SJCRH30 (cell line): ENCODE measurements around the gene DGKE. TPM values are rescaled to one million over a fixed set of nuclear protein-coding genes. Genes with fewer than 3 reads are reported as not detected.
A peak's percentile ranks its signal among the peaks of the same experiment; 100 is the strongest.

Experiments
- DNase-seq, 2 experiments: peaks; one replicate each; pipeline ENCODE4 v3.0.0-alpha.2; 2015 to 2020
- H3K27ac ChIP-seq: fragments of 250-450 bp; sonication (Bioruptor Pico); 2 replicates; pipeline ENCODE4 v1.5.1; 2020; ENCODE audit warnings: mild to moderate bottlenecking, moderate library complexity
- H3K27me3 ChIP-seq: fragments of 250-450 bp; sonication (Bioruptor Pico); 2 replicates; pipeline ENCODE4 v1.5.1; 2020; ENCODE audit warnings: mild to moderate bottlenecking, moderate library complexity
- H3K36me3 ChIP-seq: fragments of 250-450 bp; sonication (Bioruptor Pico); 2 replicates; pipeline ENCODE4 v1.5.1; 2020; ENCODE audit warnings: mild to moderate bottlenecking, moderate library complexity
- H3K4me1 ChIP-seq: fragments of 250-450 bp; sonication (Bioruptor Pico); 2 replicates; pipeline ENCODE4 v1.5.1; 2020; ENCODE audit warnings: mild to moderate bottlenecking, moderate library complexity
- H3K4me3 ChIP-seq: fragments of 250-450 bp; sonication (Bioruptor Pico); 2 replicates; pipeline ENCODE4 v1.5.1; 2020; ENCODE audit warnings: mild to moderate bottlenecking, moderate library complexity
- H3K9me3 ChIP-seq: fragments of 250-450 bp; sonication (Bioruptor Pico); replicated peaks from 2 replicates; pipeline ENCODE4 v1.5.1; 2020; ENCODE audit warnings: mild to moderate bottlenecking, moderate library complexity
- total RNA-seq: library from RNA; depleted of rRNA; stranded (reverse); fragments of >200 nt; shearing (Covaris generic); gene quantifications from 2 replicates; pipeline ENCODE4 v1.2.3, GENCODE V29; 2014; rRNA removed

Gene DGKE
- total RNA-seq, 1 experiment from 2014 or later: 12.2 TPM

DNA sequence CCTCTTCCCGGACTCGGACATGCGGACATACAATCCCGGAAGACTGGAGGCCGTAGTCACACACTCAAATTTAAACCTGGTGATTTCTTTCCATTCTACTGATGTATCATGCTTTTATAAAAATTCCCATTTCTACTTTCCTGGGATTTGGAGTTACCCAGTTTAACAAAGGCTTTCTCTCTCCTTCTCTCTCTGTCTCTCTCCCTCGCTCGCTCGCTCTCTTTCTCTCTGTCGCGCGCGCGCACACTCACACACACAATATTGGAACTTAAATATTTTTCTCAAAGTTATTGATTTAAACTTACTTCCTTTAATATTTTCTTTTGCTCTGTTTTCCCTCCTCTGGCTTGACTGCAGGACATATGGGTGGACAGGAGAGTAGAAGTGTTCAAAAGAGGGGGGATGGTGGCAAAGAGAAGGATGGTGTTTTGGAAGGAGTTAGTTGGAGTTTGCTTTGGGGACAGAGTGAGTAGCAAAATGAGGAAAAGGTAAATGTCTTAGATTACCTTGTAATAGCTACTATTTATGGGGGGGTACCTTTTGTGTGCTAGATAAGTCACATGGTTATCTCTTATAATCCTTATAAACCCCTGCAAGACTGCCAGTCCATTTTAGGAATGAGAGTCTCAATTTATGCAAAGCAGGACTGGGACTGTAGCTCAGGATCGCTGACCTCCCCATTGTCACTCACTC lies 80.8 kb downstream of the DGKE start:
- Histone ChIP-seq H3K4me3 (peak overlapping the region; percentile 62), H3K9me3 (peaks cover 6% of the 10 kb centered on the region; the same call in 1 of the 2 replicates), H3K27ac (peak overlapping the region; percentile 91), H3K27me3 (no peaks in the 10 kb centered on the region), H3K4me1 (peaks cover 18% of the 10 kb centered on the region), H3K36me3 (no peaks in the 10 kb centered on the region)
- no peak for DNase-seq

DNA sequence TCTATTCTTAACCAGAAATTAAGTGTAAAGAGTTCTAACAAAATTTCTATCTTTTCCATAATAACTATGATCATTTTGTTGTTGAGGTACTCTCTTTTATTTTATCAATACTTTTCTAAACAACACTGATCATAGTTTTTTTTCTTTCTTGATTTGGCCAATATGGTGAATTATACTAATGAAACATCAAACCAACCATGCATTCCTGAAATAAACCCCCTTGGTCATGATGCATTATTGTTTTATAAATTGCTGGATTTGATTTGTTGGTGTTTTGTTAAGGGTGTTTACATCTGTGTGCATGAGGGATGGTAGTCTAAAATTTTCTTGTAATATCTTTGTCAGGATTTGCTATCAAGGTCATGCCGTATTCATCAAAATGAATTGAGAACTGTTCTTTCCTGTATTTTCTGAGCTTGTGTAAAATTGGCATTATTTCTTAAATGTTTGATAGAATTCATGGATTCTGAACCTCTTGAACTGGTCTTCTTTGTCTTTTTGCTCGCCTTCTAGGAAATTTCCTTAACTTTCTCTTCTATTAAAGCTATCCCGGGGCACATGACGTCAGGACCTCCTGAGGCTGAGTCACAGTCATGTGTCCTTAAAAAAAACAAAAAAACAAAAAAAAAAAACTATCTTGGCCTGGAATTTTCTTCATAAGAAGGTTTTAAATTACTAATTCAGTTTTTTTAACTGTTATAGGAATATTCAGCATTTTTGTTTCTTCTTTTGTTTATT lies 83.8 kb downstream of the DGKE start:
- Histone ChIP-seq H3K9me3 (peaks cover 6% of the 10 kb centered on the region; the same call in 1 of the 2 replicates), H3K27ac (no peak overlapping the region), H3K27me3 (no peaks in the 10 kb centered on the region), H3K36me3 (no peaks in the 10 kb centered on the region), H3K4me3 (no peak overlapping the region), H3K4me1 (peaks cover 18% of the 10 kb centered on the region)
- no peak for DNase-seq

- DNase-seq: no peak
- Histone ChIP-seq H3K27me3 (no peaks in the 10 kb centered on the region), H3K9me3 (peaks cover 6% of the 10 kb centered on the region; the same call in 1 of the 2 replicates)
Observed at GRCh38 chr17:56918916-56919315, 85.0 kb downstream of the DGKE start.

More at GRCh38 chr17:56918916-56919315, 85.0 kb downstream of the DGKE start:
- Histone ChIP-seq H3K4me3 (no peak overlapping the region), H3K4me1 (peaks cover 18% of the 10 kb centered on the region), H3K36me3 (no peaks in the 10 kb centered on the region), H3K27ac (no peak overlapping the region)

Other genes starting within 250 kb of the DGKE start
- gene NOG, start 240.5 kb upstream of the DGKE start, total RNA-seq: 19.8 and 20.3 TPM in 2 replicates
- gene C17orf67, start 231 bp upstream of the DGKE start, total RNA-seq: 0.76 and 1.5 TPM in 2 replicates
- 2.7 and 3.0 TPM in 2 replicates for gene TRIM25, start 79.9 kb downstream of the DGKE start, total RNA-seq
- 24.8 and 28.2 TPM in 2 replicates for gene COIL, start 126.9 kb downstream of the DGKE start, total RNA-seq
- gene SCPEP1, start 144.0 kb downstream of the DGKE start, total RNA-seq: 16.6 and 18.6 TPM in 2 replicates